Globus pallidus (tissue), 1 donor: ENCODE results near the gene ZEB2.

Source experiments
- DNase-seq: peaks from one replicate; pipeline ENCODE4 v3.0.0-alpha.2; 2015; ENCODE audit warnings: low spot score

Gene ZEB2

GRCh38 chr2:144452169-144452988 lies 67.5 kb downstream of the ZEB2 start:
- DNase-seq = no peak

GRCh38 chr2:144451443-144451842 lies 68.5 kb downstream of the ZEB2 start:
- DNase-seq = no peak

- DNase-seq = no peak
Measured at GRCh38 chr2:144449028-144449406, 70.9 kb downstream of the ZEB2 start.

GRCh38 chr2:144448389-144449027 lies 71.4 kb downstream of the ZEB2 start:
- peak; percentile 41 for DNase-seq

GRCh38 chr2:144447535-144447934 lies 72.4 kb downstream of the ZEB2 start:
- DNase-seq = no peak

- no peak for DNase-seq
Measured at GRCh38 chr2:144446136-144446535, 73.8 kb downstream of the ZEB2 start.

GRCh38 chr2:144445196-144445595 lies 74.7 kb downstream of the ZEB2 start:
- DNase-seq = no peak

- DNase-seq = peak; percentile 44
Measured at GRCh38 chr2:144443837-144444817, 75.8 kb downstream of the ZEB2 start.

GRCh38 chr2:144441711-144442141 lies 78.2 kb downstream of the ZEB2 start:
- DNase-seq = no peak

GRCh38 chr2:144439993-144440392 lies 79.9 kb downstream of the ZEB2 start:
- DNase-seq = no peak

- DNase-seq = no peak
Measured at GRCh38 chr2:144438801-144439631, 80.9 kb downstream of the ZEB2 start.

GRCh38 chr2:144437636-144438035 lies 82.3 kb downstream of the ZEB2 start:
- no peak for DNase-seq

GRCh38 chr2:144434425-144435222 lies 85.3 kb downstream of the ZEB2 start:
- DNase-seq = no peak

GRCh38 chr2:144432921-144433320 lies 87.0 kb downstream of the ZEB2 start:
- no peak for DNase-seq

GRCh38 chr2:144431998-144432397 lies 87.9 kb downstream of the ZEB2 start:
- no peak for DNase-seq

GRCh38 chr2:144431392-144431783 lies 88.5 kb downstream of the ZEB2 start:
- DNase-seq = no peak

GRCh38 chr2:144430722-144431391 lies 89.1 kb downstream of the ZEB2 start:
- DNase-seq = no peak

GRCh38 chr2:144429396-144430112 lies 90.4 kb downstream of the ZEB2 start:
- no peak for DNase-seq

- no peak for DNase-seq
Measured at GRCh38 chr2:144426981-144427479, 92.9 kb downstream of the ZEB2 start.
